Measurements from ENCODE around the gene MTREX. TPM values are rescaled to one million over a fixed set of nuclear protein-coding genes. Genes with fewer than 3 reads are reported as not detected.

Gene MTREX
- polyA plus RNA-seq, 1 donor (not counting 4 experiments of a cell fraction or from before 2014, with no cell fraction given): 71.4 TPM

DNA sequence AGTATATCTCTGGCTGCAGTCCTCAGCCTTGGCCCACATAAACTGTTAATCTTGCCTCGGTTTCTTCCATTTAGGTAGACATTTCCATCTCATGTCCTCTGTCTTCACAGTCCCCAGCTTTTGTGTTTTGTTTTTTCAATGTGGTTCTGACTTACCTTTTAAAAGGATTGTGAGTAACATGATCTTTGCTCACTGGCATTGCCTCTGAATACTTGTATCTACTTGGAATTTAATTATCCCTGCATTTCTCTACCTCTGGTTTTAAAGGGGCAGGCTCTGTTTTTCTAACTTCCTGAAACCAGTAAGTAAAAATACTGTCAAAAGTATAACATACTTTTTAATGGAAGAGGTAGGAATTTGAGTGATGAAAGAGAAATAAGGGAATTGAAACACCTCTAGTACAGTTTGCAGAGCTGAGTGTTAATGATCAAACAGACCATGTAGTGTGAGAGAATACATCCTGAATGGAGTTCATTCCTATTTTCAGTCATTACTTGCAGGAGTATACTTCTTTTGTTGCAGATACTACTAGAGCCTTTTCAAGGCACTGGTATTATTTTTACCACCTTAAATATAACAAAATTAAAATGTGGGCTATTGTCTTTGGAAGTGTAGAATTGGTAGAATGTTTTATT lies 62.6 kb downstream of the MTREX start:
- Histone ChIP-seq H3K4me3 (ENCODE audit: control insufficient read depth in 2 of 3, extremely low read depth in 1 of 3, insufficient read depth in 2 of 3, low read depth in 1 of 3, low read length in 3 of 3) (no peak overlapping the region), H3K9me3 (ENCODE audit: control insufficient read depth, low read depth, low read length) (no peaks in the 10 kb centered on the region), H3K36me3 (ENCODE audit: control insufficient read depth in 2 of 2, extremely low read depth in 1 of 2, insufficient read depth in 2 of 2, low read length in 2 of 2) (peaks cover 3 to 4% of the 10 kb centered on the region in 2 experiments), H3K79me2 (ENCODE audit: control insufficient read depth, insufficient read depth, low read length) (no peaks in the 10 kb centered on the region), H3K9ac (ENCODE audit: control insufficient read depth, extremely low read depth, insufficient read depth, low read length) (no peak overlapping the region), H2AFZ (ENCODE audit: control insufficient read depth, low read length) (no peak overlapping the region), H3K27me3 (ENCODE audit: control insufficient read depth, extremely low read depth, insufficient read depth, low read length) (no peaks in the 10 kb centered on the region), H3K9me1 (ENCODE audit: control insufficient read depth, extremely low read depth, insufficient read depth, low read length) (no peaks in the 10 kb centered on the region), H4K20me1 (ENCODE audit: control insufficient read depth, extremely low read depth, insufficient read depth, low read length) (no peaks in the 10 kb centered on the region), H3K4me2 (ENCODE audit: control insufficient read depth, extremely low read depth, insufficient read depth, low read depth, low read length) (no peak overlapping the region), H3K4me1 (ENCODE audit: control insufficient read depth, extremely low read depth, insufficient read depth, low read length) (no peaks in the 10 kb centered on the region), H3K27ac (ENCODE audit: control insufficient read depth, insufficient read depth, low read length) (no peak overlapping the region)
- no peak for TF ChIP-seq EZH2 (IDR thresholded peaks at IDR 0.05; ENCODE audit: low read length)
- TF ChIP-seq, protein P1, sequence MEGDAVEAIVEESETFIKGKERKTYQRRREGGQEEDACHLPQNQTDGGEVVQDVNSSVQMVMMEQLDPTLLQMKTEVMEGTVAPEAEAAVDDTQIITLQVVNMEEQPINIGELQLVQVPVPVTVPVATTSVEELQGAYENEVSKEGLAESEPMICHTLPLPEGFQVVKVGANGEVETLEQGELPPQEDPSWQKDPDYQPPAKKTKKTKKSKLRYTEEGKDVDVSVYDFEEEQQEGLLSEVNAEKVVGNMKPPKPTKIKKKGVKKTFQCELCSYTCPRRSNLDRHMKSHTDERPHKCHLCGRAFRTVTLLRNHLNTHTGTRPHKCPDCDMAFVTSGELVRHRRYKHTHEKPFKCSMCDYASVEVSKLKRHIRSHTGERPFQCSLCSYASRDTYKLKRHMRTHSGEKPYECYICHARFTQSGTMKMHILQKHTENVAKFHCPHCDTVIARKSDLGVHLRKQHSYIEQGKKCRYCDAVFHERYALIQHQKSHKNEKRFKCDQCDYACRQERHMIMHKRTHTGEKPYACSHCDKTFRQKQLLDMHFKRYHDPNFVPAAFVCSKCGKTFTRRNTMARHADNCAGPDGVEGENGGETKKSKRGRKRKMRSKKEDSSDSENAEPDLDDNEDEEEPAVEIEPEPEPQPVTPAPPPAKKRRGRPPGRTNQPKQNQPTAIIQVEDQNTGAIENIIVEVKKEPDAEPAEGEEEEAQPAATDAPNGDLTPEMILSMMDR (optimal IDR thresholded peaks at IDR 0.05 in 1 of 3, IDR thresholded peaks at IDR 0.05 in 1 of 3, conservative IDR thresholded peaks at IDR 0.05 in 1 of 3; ENCODE audit: extremely low read depth in 1 of 3, insufficient read depth in 2 of 3, low read length in 3 of 3): no peak
- dilution Hi-C loops (cut with MboI; ENCODE audit: extremely low pct_ligation_motif_present, low sequenced_read_pairs): no loop called here
- FAIRE-seq (no peak), DNase-seq (ENCODE audit: low read depth, low spot score) (no peak)

DNA sequence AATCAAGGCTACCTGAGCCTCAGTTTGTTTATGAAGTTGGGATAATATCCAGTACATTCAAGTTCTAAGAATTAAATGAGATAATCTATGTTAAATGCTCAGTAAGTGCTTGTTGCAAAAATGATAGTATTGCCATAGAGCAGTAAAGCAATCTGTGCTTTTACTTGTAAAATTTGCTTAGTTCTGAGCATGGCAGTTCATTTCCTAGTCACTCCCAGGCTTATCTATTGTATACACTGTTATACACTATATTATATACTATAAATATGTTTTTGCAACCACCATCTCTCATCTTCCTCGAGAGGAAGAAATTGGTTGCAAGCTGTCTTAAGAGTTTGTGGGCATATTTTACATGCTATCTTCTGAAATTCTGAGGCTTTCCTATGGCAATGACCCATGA lies 63.4 kb downstream of the MTREX start:
- Histone ChIP-seq H2AFZ (ENCODE audit: control insufficient read depth, low read length) (no peak overlapping the region), H3K27ac (ENCODE audit: control insufficient read depth, insufficient read depth, low read length) (no peak overlapping the region), H3K4me1 (ENCODE audit: control insufficient read depth, extremely low read depth, insufficient read depth, low read length) (no peaks in the 10 kb centered on the region), H3K9me3 (ENCODE audit: control insufficient read depth, low read depth, low read length) (no peaks in the 10 kb centered on the region), H3K9me1 (ENCODE audit: control insufficient read depth, extremely low read depth, insufficient read depth, low read length) (no peaks in the 10 kb centered on the region), H4K20me1 (ENCODE audit: control insufficient read depth, extremely low read depth, insufficient read depth, low read length) (no peaks in the 10 kb centered on the region), H3K4me3 (ENCODE audit: control insufficient read depth in 2 of 3, extremely low read depth in 1 of 3, insufficient read depth in 2 of 3, low read depth in 1 of 3, low read length in 3 of 3) (no peak overlapping the region), H3K79me2 (ENCODE audit: control insufficient read depth, insufficient read depth, low read length) (no peaks in the 10 kb centered on the region), H3K27me3 (ENCODE audit: control insufficient read depth, extremely low read depth, insufficient read depth, low read length) (no peaks in the 10 kb centered on the region), H3K4me2 (ENCODE audit: control insufficient read depth, extremely low read depth, insufficient read depth, low read depth, low read length) (no peak overlapping the region), H3K9ac (ENCODE audit: control insufficient read depth, extremely low read depth, insufficient read depth, low read length) (no peak overlapping the region), H3K36me3 (ENCODE audit: control insufficient read depth in 2 of 2, extremely low read depth in 1 of 2, insufficient read depth in 2 of 2, low read length in 2 of 2) (peaks cover 3 to 4% of the 10 kb centered on the region in 2 experiments)
- DNase-seq (ENCODE audit: low read depth, low spot score) (no peak), FAIRE-seq (no peak)
- dilution Hi-C loops (cut with MboI; ENCODE audit: extremely low pct_ligation_motif_present, low sequenced_read_pairs): no loop called here
- TF ChIP-seq, protein P1 (optimal IDR thresholded peaks at IDR 0.05 in 1 of 3, IDR thresholded peaks at IDR 0.05 in 1 of 3, conservative IDR thresholded peaks at IDR 0.05 in 1 of 3; ENCODE audit: extremely low read depth in 1 of 3, insufficient read depth in 2 of 3, low read length in 3 of 3): no peak

Data from keratinocyte (primary cell).